HG03460 (cell line): Measurements from ENCODE around the gene TPSD1.
"Not testable (repeated sequence)": the region's sequence is repeated elsewhere in the genome, so short reads cannot be mapped to it uniquely, and the experiment has no call there.

Source experiments
- ATAC-seq: cut with Tn5 transposase; IDR thresholded peaks from one replicate; pipeline ENCODE4 v1.9.1; 2021; ENCODE audit not compliant: unreplicated experiment

The TPSD1 gene

GRCh38 chr16:1255276-1256122 is at the start of gene TPSD1:
TSS of gene TPSD1 (plus strand) at chr16:1256069. CDS start at chr16:1256281, 212 bp downstream.
- not testable (repeated sequence) for ATAC-seq

GRCh38 chr16:1206326-1206725 is 49.5 kb upstream of the TPSD1 start:
- ATAC-seq: no peak

- no peak for ATAC-seq
Observed at GRCh38 chr16:1206786-1207185, 49.1 kb upstream of the TPSD1 start.

- ATAC-seq: no peak
Observed at GRCh38 chr16:1208239-1208830, 47.5 kb upstream of the TPSD1 start.

GRCh38 chr16:1209081-1209480 is 46.8 kb upstream of the TPSD1 start:
- ATAC-seq: no peak

- ATAC-seq: no peak
Observed at GRCh38 chr16:1210461-1210860, 45.4 kb upstream of the TPSD1 start.

GRCh38 chr16:1211451-1212268 is 44.2 kb upstream of the TPSD1 start:
- ATAC-seq: no peak

- no peak for ATAC-seq
Observed at GRCh38 chr16:1212616-1213194, 43.2 kb upstream of the TPSD1 start.

GRCh38 chr16:1213231-1213630 is 42.6 kb upstream of the TPSD1 start:
- ATAC-seq: no peak

GRCh38 chr16:1213796-1214372 is 42.0 kb upstream of the TPSD1 start:
- ATAC-seq: no peak

- ATAC-seq: no peak
Observed at GRCh38 chr16:1214719-1215118, 41.1 kb upstream of the TPSD1 start.

GRCh38 chr16:1215574-1216295 is 40.1 kb upstream of the TPSD1 start:
- no peak for ATAC-seq

GRCh38 chr16:1216296-1216619 is 39.6 kb upstream of the TPSD1 start:
- ATAC-seq: no peak

GRCh38 chr16:1216681-1217400 is 39.0 kb upstream of the TPSD1 start:
- ATAC-seq: no peak

- no peak for ATAC-seq
Observed at GRCh38 chr16:1217526-1217925, 38.3 kb upstream of the TPSD1 start.

GRCh38 chr16:1218061-1218929 is 37.6 kb upstream of the TPSD1 start:
- no peak for ATAC-seq

GRCh38 chr16:1218930-1219611 is 36.8 kb upstream of the TPSD1 start:
- no peak for ATAC-seq

GRCh38 chr16:1220098-1220728 is 35.7 kb upstream of the TPSD1 start:
- ATAC-seq: no peak
